Neural crest cell (in vitro differentiated cells): Measurements from ENCODE around the gene SLC37A3. TPM values are rescaled to one million over a fixed set of nuclear protein-coding genes. Genes with fewer than 3 reads are reported as not detected.

Experiments
- DNase-seq: peaks from one replicate; pipeline ENCODE4 v3.0.0; 2021; ENCODE audit warnings: low read depth, mixed read lengths, low spot score
- H3K27ac Mint-ChIP-seq: one replicate; pipeline ENCODE4 v1.8.0; 2021; ENCODE audit warnings: mild to moderate bottlenecking, mixed read lengths; ENCODE audit not compliant: unreplicated experiment
- H3K27me3 Mint-ChIP-seq: 2 replicates; pipeline ENCODE4 v1.8.0; 2021; ENCODE audit warnings: low read depth, mild to moderate bottlenecking, mixed read lengths
- H3K36me3 Mint-ChIP-seq: 2 replicates; pipeline ENCODE4 v1.8.0; 2021; ENCODE audit warnings: low read depth, mild to moderate bottlenecking, mixed read lengths
- H3K4me1 Mint-ChIP-seq: 2 replicates; pipeline ENCODE4 v1.8.0; 2021; ENCODE audit warnings: mixed read lengths
- H3K4me3 Mint-ChIP-seq: one replicate; pipeline ENCODE4 v1.8.0; 2021; ENCODE audit warnings: mild to moderate bottlenecking, mixed read lengths
- H3K9me3 Mint-ChIP-seq: 2 replicates; pipeline ENCODE4 v1.8.0; 2021; ENCODE audit warnings: mixed read lengths
- CTCF ChIP-seq: fragments of 200-600 bp; sonication (generic); conservative IDR thresholded peaks from 2 replicates; pipeline ENCODE4 v1.5.0; 2021; ENCODE audit warnings: antibody characterized with exemption, mild to moderate bottlenecking
- total RNA-seq: library from RNA; stranded (reverse); gene quantifications from 2 replicates; pipeline ENCODE4 v1.2.1, GENCODE V29; 2021

SLC37A3 gene
- total RNA-seq, 1 donor from 2014 or later, result 48.2 TPM

GRCh38 chr7:140440593-140440992 is 42.3 kb upstream of the SLC37A3 start:
- Mint-ChIP-seq H3K27ac (no peak overlapping the region), H3K36me3 (no peaks in the 10 kb centered on the region), H3K27me3 (no peaks in the 10 kb centered on the region), H3K4me1 (no peaks in the 10 kb centered on the region), H3K4me3 (no peak overlapping the region), H3K9me3 (no peaks in the 10 kb centered on the region)
- no peak for DNase-seq
- TF ChIP-seq CTCF, result no peak

- DNase-seq, result no peak
- no peaks in the 10 kb centered on the region for H3K27me3 Mint-ChIP-seq
- H3K9me3 Mint-ChIP-seq, result no peaks in the 10 kb centered on the region
- no peak overlapping the region for H3K27ac Mint-ChIP-seq
- TF ChIP-seq CTCF, result no peak
- no peak overlapping the region for H3K4me3 Mint-ChIP-seq
- H3K4me1 Mint-ChIP-seq, result no peaks in the 10 kb centered on the region
- no peaks in the 10 kb centered on the region for H3K36me3 Mint-ChIP-seq
These were observed 41.0 kb upstream of the SLC37A3 start for GRCh38 chr7:140439359-140439758.

GRCh38 chr7:140435252-140435895 is 37.0 kb upstream of the SLC37A3 start:
- no peak for DNase-seq
- TF ChIP-seq CTCF, result no peak
- Mint-ChIP-seq H3K27ac (no peak overlapping the region), H3K4me1 (no peaks in the 10 kb centered on the region), H3K9me3 (no peaks in the 10 kb centered on the region), H3K36me3 (no peaks in the 10 kb centered on the region), H3K27me3 (no peaks in the 10 kb centered on the region), H3K4me3 (no peak overlapping the region)

- Mint-ChIP-seq H3K4me1 (no peaks in the 10 kb centered on the region), H3K27me3 (no peaks in the 10 kb centered on the region), H3K4me3 (no peak overlapping the region), H3K9me3 (no peaks in the 10 kb centered on the region), H3K36me3 (no peaks in the 10 kb centered on the region), H3K27ac (no peak overlapping the region)
- no peak for DNase-seq
- no peak for TF ChIP-seq CTCF
These were observed 35.1 kb upstream of the SLC37A3 start for GRCh38 chr7:140433396-140433795.

GRCh38 chr7:140426130-140426529 is 27.8 kb upstream of the SLC37A3 start:
- Mint-ChIP-seq H3K4me1 (no peaks in the 10 kb centered on the region), H3K36me3 (no peaks in the 10 kb centered on the region), H3K9me3 (no peaks in the 10 kb centered on the region), H3K27ac (peak overlapping the region; percentile 94), H3K27me3 (no peaks in the 10 kb centered on the region), H3K4me3 (no peak overlapping the region)
- no peak for TF ChIP-seq CTCF
- no peak for DNase-seq

GRCh38 chr7:140425718-140426117 is 27.4 kb upstream of the SLC37A3 start:
- Mint-ChIP-seq H3K4me1 (no peaks in the 10 kb centered on the region), H3K27ac (no peak overlapping the region), H3K36me3 (no peaks in the 10 kb centered on the region), H3K4me3 (no peak overlapping the region), H3K27me3 (no peaks in the 10 kb centered on the region), H3K9me3 (no peaks in the 10 kb centered on the region)
- no peak for DNase-seq
- no peak for TF ChIP-seq CTCF
